NCI-H510A treated with DMSO at 0.1 percent for 48 hours (cell line): Measurements from ENCODE around the gene STON2.
"Not testable (repeated sequence)": the region's sequence is repeated elsewhere in the genome, so short reads cannot be mapped to it uniquely, and the experiment has no call there.

Experiments used
- DNase-seq: peaks from one replicate; lab custom pipeline; 2025; lab: John Stamatoyannopoulos, UW

The STON2 gene

DNA sequence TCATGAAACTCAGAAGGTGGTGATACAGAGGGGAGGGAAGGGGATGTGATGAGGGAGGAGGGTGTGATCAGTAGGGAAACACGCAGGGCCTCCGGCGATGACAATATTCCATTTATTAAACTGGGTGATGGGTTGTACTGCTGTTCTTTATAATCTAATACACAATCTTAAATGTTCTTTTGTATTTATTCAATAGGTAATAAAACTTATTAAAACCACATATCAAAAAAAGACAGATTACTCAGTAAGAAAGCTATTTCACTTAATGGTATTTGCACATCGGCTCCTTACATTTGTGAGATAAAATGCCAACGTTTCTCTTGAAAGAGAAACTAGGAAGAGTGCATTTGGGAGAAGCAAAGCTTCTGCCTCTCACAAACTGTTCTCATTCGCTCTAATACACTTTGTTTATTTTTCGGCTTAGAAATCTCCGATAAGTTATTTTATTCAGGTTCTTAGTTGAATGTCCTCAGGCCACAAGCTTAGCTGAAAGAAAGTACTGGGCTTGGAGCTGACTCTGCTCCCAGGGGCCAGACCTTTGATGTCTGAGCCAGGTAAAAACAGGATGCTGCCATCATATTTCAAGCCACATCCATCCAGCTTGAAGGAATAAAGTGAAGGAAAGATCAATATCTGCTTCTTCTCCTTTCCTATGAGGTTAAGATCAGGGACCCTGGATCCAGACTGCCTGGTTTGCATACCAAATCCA is 17.5 kb downstream of the STON2 start:
- no peak for DNase-seq

DNA sequence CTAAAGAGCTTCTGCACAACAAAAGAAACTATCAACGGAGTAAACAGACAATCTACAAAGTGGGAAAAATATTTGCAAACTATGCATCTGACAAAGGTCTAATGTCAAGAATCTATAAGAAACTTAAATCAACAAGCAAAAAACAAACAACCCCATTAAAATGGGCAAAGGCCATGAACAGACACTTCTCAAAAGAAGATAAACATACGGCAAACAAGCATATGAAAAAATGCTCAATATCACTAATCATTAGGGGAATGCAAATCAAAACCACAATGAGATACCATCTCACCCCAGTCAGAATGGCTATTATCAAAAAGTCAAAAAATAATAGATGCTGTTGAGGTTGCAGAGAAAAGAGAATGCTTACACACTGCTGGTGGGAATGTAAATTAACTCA is 20.1 kb downstream of the STON2 start:
- DNase-seq = not testable (repeated sequence)

- DNase-seq = no peak
Measured at GRCh38 chr14:81371802-81372201, 28.3 kb downstream of the STON2 start.

DNA sequence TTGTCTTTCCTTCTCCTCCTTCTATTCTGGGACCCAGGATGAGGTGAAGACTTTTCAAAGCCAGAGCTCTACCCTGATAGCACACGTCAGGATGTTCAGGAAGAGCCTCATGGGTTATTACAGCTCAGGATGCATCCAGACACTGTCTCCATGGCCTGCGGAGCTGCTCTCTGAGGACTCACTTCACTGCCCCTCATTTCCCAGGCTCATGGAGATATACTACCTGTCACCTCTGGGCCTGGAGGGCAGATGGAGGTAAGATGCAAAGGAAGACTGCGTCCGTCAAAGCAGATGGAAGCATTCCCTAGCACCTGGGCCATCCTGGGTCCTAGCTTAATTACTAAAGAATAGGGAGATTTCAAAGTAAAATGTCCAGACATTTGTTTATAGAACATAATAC is 32.6 kb downstream of the STON2 start:
- no peak for DNase-seq

- DNase-seq = no peak
Measured at GRCh38 chr14:81366884-81367283, 33.2 kb downstream of the STON2 start.

DNA sequence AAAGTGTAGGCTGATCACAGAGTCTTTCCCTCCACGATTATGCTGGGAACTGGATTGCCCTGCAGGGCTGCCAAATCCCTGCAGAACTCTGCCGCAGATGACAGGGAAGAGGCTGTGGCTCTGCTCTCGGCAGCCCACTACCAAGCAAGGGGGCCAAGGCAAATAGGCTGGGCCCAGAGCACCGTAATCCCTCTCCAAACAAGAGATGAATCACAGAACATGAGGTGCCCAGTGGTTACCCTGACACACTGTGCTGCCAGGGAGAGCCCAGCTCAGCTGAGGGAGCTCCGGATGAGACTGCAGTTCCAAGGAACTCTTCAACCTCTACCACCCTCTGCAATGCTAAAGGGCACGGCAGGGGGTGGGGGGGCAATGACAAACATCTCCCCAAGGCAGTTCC is 33.9 kb downstream of the STON2 start:
- no peak for DNase-seq

DNA sequence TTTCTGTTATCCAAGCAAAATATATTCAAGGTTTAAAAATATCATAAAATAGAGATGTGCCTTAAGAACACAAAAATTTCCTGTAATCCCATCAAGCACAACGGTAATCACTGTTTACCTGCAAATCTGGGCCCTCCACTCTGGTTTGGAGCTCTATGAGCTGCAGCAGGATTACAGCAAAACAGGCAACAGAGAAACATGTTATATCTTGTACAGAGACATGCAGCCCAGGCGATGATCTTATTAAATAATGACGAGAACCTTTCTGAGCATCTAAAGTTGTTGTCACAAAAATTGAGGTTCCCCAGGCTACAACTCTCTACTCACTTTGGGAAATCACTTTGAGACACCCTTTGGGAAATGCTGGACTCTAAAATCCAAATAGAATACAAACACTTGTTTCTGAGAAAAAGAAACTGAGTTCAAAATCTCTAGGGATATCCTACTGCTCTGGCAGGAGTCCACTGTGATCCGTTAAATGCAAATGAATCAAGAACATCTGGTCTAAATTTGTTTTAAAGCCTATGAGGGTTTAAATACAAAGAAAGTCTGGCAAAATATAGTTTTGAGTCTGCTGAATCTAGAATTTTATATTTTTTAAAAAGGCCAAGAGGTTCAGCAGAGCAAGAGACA is 36.3 kb downstream of the STON2 start:
- no peak for DNase-seq

- DNase-seq = no peak
Measured at GRCh38 chr14:81353691-81354323, 46.3 kb downstream of the STON2 start.

GRCh38 chr14:81352413-81352812 is 47.7 kb downstream of the STON2 start:
- no peak for DNase-seq

DNA sequence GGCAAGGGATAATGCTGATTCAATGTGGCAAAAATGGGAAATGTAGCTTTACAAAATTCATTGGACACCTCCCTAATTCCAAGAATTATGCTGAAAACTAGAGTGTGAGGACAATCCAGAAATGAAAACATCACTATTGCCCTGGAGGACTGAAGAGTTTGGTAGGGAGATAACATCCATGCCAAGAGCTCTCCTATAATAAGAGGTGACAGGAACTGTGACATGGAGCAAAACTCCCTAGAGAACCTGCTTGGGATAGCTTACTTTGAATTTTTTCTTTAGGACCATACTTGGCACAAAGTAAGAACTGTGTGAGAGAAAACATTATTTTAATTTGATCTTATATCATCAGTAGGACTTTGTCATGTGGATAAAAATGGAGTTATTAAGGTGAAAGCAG is 48.9 kb downstream of the STON2 start:
- no peak for DNase-seq

DNA sequence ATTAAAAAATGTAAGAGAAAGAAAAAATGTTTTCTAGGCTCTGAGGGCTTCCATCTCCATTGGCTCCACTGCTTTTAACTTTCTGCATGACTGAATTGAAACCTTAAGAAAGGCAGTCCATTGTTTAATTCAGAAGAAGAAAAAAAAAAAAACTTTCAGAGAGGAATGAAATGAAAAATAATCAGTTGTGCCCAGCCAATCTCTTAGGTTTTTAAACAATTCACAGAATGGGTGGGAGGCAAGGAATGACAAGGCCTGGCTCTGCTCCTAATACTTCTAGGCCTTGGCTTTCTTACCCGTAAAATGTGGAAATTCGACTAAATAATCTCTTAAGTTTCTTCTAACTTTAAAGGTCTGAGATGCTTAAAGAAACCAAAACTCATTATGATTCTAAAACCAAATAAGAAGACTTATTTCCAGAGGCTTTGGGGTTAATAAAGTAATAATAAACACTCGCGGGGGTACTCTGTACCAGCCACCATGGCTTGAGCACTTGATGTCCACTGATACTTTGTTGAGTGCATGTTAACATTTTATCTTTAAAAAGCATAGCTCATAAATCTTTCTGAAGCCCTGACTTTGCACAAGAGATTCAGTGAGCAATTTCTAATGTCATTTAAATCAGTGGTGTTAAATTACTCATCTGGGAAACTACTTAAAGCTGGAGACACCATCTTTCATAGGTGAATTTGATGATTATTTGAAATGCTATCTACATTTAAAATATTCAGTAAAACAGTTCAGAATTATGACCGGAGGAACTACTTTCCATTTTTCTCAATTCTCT is 49.6 kb downstream of the STON2 start:
- no peak for DNase-seq

- no peak for DNase-seq
Measured at GRCh38 chr14:81348061-81348460, 52.1 kb downstream of the STON2 start.

DNA sequence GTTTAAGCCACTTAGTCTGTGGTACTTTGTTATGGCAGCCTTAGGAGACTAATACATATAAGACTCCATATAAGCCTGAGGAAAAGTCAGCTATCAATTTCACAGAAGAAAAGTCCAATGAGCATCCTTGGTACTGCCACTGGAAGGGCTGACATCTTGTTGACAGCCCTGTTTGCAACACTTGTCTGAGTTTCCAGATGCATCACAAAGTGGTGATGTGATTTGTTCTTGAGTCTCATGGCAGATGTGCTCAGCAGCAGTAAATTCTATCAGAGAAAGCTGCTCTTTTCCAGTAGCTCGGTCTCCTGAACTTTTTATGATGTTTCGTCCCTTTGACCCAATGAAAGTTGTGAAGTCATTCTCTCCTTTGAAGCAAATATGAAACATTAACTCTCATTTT is 54.3 kb downstream of the STON2 start:
- no peak for DNase-seq

DNA sequence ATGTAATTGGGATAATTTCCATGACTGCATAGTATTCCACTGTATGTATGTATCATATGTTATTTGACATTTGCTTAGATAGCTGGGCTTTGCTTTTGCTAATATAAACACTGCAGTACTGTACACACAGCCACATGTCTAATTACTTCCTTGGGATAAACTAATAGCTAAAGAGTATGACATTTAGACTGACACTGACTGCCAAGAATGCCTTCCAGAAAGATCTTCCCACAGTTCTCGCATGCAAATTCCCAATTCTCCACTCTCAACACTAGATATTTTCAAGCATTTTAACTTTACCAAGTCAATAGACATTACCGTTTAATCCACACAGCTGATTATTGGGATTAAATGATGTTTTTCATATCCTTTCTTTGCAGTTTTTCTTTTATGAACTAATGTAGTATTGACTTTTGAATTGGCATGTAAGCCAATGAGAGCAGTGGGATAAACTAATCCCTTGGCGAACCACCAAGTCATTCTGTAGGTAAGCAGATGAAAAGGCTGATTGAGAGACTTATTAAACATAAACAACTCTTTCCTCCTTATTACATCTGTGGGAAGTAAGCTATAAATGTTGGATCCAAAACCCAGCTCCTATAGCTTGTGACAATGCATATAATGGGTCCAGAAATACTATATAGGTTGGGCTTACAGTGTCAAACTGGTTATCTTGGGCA is 55.5 kb downstream of the STON2 start:
- no peak for DNase-seq

DNA sequence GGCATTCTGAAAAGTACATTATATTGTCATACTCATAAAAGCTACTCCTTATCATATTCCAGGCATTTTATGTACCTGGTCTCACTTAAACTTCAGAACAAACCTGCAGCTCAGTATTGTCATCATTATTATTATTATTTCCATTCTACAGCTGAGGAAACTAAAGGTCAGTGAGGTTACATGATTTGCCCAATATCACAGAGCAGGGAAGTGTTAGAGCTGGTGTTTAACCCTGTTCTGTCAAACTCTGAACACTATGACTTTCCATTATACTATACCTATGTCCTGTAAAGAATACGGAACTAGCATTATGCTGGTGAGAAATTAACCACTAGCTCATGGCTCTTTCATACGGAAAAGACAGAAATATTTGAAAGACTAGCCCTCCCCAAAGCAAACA is 56.4 kb downstream of the STON2 start:
- DNase-seq = no peak

GRCh38 chr14:81342850-81343580 is 57.1 kb downstream of the STON2 start:
- DNase-seq = no peak

DNA sequence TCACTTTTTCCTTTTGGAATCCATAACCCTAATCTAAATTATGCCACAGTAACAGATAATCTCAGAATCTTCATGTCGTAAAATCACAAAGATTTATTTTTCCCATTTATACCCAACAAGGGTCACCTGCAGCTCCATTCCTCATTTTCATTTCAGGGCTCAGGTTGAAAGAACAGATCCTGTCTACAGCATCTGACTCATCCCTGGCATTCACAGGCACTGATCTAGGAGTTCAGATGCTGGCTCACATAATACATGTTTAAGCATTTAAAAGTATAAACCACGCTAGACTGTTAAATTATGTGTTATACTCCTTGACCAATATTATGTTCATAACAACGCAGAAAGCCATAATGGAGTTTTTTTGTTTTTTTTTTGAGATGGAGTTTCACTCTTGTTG is 58.3 kb downstream of the STON2 start:
- DNase-seq = no peak

DNA sequence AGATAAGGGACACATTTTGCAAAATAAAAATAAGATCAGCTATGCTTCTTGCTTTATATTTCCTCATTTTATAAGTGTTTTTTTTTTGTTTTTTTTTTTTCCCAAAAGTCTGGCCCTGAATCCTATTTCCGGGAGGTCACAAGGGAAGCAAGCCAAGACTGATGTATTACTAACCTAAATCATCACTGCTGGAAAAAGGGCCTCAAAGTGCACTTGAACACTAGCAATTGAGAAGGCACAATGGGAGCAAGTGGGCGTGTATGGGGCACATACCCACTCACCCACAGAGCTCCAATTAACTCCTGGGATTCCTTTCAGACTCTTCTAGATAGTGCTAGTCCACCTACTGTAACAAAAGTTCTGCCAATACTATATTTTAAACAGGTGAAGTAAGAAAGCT is 58.8 kb downstream of the STON2 start:
- peak; percentile 5 for DNase-seq

DNA sequence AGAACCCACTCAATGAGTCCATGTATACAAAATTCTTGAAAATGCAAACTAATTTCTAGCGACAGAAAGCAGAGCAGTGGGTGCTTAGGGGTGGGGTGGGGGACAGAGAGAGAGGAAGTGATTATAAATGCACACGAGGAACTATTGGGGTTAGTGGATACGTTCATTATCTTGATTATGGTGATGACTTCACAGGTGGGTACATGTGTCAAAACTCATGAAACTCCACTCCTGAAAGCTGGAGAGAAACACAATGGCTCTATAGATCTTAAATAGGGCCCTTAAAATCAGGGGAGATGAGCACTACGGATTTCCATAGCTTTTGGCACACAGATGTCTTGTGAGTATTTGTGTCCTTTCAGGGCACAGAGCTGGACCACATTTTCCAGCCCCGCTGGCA is 59.9 kb downstream of the STON2 start:
- no peak for DNase-seq

DNA sequence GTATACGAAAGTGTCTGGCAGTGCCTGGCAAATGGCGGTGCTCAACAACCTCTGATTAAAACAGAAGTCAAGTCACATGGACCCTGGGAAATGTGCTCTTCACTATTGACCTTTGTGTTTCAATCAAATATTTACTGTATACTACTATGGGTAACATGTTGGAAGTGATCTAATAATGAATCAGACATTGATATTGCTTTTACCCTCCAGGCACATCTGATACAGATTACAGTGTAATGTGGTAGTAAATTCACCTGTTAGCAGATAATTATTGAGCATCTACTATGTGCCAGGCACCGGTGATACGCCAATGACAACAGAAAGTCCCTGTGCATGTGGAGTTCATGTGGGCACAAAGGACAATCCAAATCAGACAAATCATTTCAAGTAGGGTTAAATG is 63.1 kb downstream of the STON2 start:
- no peak for DNase-seq

GRCh38 chr14:81336009-81336408 is 64.1 kb downstream of the STON2 start:
- DNase-seq = no peak

DNA sequence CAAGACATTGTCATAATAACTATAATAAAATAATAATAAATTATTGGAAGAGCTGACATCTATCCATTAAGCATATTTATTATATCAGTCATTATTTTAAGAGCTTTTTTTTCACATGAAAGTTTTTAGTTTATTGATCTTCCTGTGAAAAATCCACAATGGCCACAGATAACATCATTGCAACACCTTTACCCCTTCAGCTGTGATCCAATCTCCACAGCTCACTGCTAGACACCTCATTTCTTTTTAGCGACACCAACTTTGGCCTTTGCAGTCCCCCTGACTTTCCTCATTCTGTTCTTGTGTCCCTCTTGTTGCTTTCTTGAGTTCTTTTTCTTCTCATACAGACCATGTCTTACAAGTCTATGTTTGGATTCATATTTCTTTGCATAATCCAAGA is 67.4 kb downstream of the STON2 start:
- DNase-seq = no peak
